ENCODE data around the gene CAPN11.

The CAPN11 gene

DNA sequence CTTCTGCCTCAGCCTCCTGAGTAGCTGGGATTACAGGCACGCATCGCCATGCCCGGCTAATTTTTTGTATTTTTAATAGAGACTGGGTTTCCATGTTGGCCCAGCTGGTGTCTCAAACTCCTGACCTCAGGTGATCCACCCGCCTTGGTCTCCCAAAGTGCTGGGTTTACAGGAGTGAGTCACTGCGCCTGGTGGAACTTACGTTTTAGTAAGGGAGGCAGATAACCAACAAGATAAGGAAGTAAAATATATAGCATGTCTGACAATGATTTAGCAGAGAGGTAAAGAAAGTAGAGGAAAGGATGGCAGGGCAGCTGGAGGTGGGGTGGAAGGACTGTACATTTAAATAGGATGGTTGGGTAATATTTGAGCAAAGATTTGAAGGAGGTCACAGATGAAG, 45.3 kb downstream of the CAPN11 start:
- no peak for DNase-seq (ENCODE audit: low read depth in 4 of 4, low spot score in 1 of 4)

DNA sequence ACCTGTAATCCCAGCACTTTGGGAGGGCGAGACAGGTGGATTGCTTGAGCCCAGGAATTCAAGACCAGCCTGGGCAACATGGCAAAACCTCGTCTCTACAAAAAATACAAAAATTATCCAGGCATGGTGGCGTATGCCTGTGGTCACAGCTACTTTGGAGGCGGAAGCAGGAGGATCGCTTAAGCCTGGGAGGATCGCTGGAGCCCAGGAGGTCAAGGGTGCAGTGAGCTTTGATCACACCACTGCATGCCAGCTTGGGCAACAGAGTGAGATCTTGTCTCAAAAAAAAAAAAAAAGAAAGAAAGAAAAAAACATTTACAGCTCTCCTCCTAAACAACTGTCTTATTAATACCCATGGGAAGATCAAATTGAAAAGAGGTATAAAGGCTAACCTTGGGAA, 49.3 kb downstream of the CAPN11 start:
- no peak for DNase-seq (ENCODE audit: low read depth in 4 of 4, low spot score in 1 of 4)

DNA sequence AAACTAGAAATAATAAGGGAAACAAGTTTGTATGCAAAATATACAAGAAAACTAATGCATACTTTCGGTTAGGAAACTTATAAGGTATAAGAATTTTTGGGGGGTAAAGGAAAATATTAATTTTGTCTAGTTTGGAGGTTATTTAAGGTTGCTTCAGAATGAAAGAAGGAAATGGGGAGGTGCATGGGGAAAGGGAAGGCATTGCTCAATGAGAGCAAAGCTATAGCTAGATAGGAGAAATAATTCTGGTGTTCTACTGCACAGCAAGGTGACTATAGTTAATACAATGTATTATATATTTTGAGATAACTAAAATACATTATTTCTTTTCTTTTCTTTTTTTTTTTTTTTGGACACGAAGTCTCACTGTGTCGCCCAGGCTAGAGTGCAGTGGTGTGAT, 52.7 kb downstream of the CAPN11 start:
- no peak for DNase-seq (ENCODE audit: low read depth in 4 of 4, low spot score in 1 of 4)

DNA sequence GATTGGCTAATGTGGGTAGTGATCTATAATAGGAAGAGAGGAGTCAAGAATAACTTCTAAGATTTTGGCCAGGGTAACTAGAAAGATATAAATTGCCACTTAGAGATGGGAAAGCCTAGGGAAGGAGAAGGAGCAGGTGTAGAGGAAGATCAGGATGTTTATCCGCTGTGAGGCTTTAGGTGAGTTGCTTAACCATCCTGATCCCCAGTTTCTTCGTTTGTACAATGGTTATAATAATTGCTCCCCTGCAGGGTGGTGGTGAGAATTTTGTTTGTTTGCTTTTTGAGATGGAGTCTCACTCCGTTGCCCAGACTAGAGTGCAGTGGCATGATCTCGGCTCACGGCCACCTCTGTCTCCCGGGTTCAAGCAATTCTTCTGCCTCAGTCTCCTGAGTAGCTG, 55.7 kb downstream of the CAPN11 start:
- DNase-seq (ENCODE audit: low read depth in 4 of 4, low spot score in 1 of 4), result no peak

DNA sequence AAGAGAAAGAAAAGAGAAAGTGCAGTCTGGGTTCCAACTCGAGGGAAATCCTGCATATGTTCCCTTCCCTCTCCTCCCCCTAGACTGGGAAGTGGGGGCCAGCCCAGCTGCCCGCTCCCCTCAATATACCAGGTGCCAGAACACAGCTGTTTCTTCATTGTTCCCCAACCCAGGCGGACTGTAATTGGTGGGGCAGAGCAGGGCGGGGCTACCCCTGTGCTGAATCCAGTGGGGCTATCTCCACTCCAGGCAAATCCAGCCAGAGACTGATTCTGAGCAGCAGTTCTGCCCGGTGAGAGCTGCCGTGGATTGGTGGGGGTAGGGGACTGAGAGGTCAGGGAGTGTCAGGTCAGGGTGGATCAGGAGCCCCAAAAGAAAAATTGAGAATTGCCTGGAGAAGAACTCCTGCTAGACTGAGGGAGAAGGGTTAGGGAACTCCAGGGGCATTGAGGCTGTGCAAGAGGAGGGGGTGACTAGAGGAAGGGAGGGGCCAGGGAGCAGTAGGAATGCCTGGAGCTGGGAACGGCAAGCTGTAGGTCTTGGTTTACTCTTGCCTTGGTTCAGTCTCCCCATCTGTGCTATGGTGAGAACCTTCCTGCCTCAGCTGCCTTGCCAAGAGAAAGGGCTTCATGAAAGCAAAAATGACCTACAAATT, 58.2 kb downstream of the CAPN11 start, which contains the start of gene MYMX:
Gene MYMX (plus strand): TSS at position 250 of the 655 bp plus-strand sequence. CDS start 546 bp downstream, outside the sequence.
- DNase-seq (ENCODE audit: low read depth in 4 of 4, low spot score in 1 of 4), result no peak

DNA sequence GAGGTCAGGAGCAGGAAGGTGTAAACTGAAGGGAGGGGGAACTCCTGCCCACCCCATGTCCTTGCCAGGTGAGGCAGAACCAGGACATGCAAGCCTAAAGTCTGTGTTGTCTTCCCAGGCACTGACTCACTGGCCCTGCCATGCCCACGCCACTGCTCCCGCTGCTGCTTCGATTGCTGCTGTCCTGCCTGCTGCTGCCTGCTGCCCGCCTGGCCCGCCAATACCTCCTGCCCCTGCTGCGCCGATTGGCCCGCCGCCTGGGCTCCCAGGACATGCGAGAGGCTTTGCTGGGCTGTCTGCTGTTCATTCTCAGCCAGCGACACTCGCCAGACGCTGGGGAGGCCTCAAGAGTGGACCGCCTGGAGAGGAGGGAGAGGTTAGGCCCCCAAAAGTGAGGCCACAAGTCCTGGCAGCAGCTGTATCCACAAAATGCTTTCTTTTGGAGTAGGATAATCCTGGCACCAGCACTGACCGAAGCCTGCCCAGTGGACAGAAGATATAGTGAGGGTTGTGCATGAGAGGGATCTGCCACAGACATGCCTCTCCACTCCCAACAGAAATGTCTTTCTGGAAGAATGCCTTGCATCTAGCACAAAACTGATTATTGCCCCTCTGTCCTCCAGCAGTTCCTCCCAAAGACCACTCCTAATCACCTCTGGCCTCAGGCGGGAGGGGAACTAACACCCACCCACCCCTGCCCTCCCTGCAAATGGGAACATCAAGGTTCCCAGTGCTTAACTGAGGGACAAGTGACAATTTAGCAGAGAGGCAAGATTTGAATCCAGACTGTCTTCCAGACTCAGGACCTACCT, 58.9 kb downstream of the CAPN11 start:
- no peak for DNase-seq (ENCODE audit: low read depth in 4 of 4, low spot score in 1 of 4)

DNA sequence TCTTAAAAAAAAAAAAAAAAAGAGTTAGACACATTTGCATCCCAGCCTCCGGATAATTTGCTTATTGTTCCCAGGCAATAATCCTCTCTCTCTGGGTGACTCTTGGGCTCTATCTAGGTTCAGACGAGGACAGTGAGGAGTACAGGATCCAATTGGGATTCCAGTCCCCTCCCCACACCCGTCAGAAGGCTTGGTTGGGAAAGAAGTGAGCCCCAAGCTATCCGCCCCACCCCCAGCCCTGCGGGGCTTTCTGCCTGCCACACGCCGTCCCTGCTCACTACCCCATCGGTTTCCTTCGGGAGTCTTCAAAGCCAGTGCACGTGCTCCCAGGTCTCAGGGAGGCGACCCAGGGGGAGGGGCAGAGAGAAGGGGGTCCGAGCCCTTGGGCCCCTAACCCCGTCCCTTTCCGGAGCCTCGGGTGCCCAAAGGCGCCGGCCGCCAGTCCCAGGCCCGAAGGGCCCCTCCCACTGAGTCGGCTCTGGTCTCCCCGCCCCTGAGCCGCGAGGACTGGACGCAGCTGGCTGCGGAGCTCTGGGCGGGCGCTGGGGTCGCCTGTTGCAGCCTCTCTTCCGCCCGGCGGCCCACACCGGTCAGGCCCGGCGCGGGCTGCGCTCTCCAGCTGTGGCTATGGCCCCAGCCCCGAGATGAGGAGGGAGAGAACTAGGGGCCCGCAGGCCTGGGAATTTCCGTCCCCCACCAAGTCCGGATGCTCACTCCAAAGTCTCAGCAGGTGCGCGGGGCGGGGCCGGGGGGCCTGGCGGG, 60.6 kb downstream of the CAPN11 start:
- DNase-seq (ENCODE audit: low read depth in 4 of 4, low spot score in 1 of 4), result no peak

DNA sequence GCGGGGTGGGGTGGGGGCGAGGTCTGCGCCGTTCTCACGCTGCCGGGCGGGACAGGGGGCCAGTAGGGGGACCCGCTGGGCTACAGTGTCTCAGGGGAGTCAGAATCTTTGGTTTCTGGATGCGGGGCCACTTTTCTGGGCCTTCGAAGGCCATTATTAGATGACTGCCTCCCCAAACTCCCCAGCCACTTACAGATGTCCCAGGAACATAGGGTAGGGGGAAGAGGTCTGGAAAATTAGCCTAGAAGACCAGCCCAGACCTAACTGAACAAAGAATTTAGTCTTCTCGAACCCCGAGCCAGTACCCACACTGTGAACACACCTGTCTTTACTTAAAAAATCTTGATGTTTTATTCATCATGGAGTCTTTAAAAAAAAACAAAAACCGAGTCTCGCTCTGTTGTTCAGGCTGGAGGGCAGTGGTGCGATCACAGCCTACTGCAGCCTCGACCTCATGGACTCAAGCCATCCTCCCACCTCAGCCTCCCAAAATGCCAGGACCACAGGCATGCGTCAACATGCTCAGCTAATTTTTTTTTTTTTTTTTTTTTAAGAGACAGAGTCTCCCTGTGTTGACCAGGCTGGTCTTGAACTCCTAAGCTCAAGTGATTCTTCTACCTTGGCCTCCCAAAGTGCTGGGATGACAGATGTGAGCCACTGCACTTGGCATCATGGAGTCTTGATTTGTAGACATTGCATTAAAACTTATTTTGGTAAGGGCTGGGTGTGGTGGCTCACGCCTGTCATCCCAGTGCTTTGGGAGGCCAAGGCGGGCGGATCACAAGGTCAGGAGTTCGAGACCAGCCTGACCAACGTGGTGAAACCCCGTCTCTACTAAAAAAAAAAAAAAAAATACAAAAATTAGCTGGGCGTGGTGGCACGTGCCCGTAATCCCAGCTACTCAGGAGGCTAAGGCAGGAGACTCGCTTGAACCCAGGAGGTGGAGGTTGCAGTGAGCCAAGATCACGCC, 61.5 kb downstream of the CAPN11 start:
- DNase-seq (ENCODE audit: low read depth in 4 of 4, low spot score in 1 of 4), result no peak

DNA sequence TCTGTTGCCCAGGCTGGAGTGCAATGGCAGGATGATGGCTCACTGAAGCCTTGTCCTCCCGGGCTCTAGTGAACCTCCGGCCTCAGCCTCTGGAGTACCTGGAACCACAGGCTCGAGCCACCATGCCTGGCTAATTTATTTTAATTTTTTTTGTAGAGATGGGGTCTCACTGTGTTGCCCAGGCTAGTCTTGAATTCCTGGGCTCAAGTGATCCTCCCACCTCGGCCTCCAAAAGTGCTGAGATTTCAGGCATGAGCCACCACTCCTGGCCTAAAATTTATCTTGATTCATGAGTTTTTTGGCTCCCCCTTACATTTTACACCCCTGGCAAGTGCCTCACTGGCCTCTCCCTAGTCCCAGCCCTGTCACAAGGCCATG, 62.3 kb downstream of the CAPN11 start:
- no peak for DNase-seq (ENCODE audit: low read depth in 4 of 4, low spot score in 1 of 4)

DNA sequence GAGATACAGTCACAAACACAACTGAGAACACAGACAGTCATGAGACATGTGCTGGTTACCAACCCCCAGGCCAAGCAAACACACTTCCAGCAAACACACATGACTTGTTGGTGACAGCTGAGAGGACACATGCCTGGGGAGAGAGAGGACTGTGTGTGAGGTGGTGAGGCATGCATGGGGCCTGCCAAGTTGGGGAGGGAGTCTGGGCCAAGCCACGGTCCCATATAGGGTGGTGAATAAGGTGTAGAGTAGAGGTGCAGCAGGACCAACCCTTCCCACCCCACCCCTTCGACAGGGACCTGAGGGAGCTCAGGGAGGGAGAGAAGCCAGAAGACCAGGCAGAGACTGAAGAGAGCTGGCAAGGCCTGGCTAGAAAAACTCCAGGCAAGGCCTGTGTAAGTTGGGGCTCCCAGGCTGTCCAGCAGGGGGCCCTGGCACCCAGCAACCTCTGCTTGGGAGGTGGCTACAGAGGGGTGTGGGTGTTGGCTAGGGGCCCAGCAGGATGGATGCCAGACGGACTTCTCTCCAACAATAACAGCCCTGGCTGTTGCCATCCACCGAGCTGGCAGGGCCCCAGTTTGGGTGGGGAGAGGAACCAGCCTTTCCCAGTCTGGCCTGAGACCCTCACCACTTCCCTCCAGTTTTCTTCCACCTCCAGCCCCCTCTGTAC, 62.8 kb downstream of the CAPN11 start:
- DNase-seq (ENCODE audit: low read depth in 4 of 4, low spot score in 1 of 4), result peak in 2 of 4 experiments; percentile 39 to 64

DNA sequence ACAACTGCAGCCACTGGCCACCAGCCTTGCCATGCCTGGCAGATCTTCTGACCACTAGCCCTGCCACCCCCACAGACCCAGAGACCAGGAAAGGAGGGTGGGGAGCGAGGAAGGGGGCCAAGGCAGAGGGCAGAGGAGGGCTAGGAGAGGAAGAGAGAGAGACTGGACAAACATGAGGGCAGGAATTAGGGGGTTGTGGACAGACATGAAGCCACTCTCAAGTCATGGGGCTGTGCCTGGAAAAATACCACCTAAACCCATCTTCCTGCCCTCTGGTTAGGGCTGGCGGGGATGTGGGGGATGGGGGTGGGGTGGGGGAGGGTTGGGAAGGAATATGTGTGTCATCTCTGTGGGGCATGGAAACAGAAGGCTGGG, 63.3 kb downstream of the CAPN11 start:
- no peak for DNase-seq (ENCODE audit: low read depth in 4 of 4, low spot score in 1 of 4)

DNA sequence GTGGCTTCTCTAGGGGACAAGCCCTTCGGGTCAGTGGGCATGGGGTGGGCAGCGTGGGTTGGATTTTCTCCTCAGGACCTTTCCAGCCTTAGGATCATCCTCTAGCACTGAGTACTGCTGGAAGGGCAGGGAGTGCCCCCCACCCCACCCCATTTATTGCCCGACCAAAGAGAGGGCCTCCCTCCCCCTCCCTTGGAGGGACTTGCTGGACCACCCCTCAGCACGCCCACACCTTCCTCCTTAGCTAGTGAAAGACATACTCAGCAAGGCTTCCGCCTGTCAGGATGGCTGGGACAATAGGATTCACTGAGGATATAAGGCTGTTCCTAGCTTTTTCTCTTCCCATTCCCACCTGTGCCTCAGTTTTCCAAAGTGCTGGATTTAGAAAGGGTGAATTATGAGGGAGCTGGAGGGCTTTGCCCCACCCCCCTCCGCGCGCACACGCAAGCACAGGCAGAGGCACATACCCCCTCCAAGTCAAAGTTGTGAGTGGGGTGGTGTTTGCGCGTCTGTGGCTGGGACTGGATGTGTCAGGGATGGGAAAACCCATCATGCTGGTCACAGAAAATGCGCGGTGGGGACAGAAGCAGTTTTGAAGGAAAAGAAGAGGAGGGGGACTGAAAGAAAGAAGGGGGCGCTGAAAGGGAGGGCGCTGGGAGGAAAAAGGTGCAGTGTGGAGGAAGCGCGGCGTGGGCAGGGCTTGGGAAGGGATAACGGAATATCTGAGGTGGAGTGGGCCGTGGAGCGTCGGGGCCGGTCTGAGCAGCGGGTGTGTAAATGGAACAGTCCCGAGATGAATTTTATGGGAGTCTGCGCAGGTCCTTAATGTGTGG, 64.1 kb downstream of the CAPN11 start:
- no peak for DNase-seq (ENCODE audit: low read depth in 4 of 4, low spot score in 1 of 4)

DNA sequence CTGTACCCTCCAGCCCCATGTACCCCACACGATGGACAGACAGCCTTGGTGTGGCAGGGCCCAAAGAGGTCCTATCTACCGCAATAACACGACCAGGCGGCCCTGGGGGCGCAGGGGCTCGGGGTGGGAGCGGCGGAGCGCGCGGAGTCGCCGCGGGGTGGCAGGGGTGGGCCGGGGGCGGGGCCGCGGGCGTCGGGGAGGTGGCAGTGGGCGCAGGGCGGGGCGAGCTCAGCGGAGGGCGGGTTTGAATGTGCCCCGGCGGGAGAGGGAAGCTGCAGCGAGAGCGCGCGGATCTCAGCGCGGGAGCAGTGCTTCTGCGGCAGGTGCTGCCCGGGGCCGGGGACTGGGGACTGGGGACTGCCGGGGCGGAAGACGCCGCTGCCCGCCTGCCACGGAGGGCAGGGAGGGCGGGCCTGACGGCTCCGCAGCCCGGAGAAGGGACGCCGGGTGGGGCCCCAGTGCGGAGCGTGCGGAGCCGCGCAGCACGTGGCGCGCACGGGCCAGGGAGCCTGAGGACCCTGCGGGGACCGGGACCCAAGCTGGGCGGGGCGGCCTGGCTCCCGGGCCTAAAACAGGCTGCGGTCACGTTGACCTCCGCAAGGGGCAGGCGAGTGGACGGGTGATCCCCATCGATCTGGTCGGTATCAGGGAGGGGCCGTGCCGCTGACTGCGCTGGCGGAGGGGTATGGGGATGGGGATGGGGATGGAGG, 64.9 kb downstream of the CAPN11 start, which contains the start of gene SLC29A1:
Gene SLC29A1 (plus strand): TSS at position 277 of the 710 bp plus-strand sequence. CDS start 3,719 bp downstream, outside the sequence.
- DNase-seq (ENCODE audit: low read depth in 4 of 4, low spot score in 1 of 4), result peak; percentile 64 to 85 (median 82)

DNA sequence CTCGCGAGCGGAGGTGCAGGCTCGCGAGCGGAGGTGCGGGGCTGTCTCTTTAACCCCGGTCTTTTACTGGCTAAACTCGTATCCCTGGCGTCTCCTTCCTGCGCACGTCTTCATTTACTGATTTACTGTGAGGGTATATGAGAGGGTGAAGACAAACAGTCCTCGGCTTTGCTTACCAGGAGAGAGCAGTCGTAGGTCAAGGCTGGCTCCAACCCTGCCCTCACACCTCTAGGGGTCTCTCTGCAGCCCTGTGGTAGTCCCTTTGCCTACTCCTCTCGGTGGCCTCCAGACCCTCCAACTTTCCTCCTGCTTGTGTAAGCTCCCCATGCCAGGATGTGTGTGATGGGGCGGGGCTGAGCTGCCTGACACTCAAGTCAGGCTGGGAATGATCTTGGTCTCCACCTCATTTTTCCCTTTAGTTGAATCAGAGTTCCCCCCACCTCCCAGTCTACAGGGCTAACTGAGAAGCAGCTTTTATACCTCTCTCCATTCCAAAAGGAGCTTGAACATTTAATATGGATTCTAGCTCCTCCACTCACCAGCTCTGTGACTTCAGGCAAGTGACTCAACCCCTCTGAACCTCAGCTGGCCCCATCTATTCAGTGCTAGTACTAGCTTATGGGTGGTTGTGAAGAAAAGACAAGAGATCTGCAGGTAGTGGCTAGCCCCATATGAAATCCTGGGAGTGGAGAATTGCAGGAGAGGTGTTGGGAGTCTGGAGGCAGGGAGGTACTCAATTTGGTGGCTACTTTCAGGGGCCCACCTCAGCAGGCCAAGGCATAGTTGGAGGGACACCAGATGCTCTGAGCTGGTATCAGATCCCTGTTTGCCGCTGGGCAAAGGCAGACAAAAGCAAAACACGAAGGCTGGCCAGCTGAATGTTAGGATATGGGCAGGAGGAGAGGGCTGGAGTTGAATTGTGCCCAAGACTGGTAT, 65.7 kb downstream of the CAPN11 start:
- DNase-seq (ENCODE audit: low read depth in 4 of 4, low spot score in 1 of 4), result no peak

DNA sequence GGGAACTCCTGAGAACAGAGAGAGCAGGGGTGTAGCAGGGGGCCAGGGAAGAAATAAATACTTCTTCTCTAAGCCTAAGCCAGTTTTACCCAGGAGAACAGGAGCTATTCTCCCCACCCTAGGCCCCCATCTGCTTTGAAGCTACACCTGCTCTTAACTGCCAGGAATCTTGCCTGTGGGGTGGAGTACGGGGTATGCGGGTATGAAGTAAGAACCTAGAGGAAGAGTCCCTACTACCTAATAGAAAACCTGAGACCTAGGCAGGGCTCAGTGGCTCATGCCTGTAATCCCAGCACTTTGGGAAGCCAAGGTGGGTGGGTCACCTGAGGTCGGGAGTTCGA, 66.3 kb downstream of the CAPN11 start:
- no peak for DNase-seq (ENCODE audit: low read depth in 4 of 4, low spot score in 1 of 4)

DNA sequence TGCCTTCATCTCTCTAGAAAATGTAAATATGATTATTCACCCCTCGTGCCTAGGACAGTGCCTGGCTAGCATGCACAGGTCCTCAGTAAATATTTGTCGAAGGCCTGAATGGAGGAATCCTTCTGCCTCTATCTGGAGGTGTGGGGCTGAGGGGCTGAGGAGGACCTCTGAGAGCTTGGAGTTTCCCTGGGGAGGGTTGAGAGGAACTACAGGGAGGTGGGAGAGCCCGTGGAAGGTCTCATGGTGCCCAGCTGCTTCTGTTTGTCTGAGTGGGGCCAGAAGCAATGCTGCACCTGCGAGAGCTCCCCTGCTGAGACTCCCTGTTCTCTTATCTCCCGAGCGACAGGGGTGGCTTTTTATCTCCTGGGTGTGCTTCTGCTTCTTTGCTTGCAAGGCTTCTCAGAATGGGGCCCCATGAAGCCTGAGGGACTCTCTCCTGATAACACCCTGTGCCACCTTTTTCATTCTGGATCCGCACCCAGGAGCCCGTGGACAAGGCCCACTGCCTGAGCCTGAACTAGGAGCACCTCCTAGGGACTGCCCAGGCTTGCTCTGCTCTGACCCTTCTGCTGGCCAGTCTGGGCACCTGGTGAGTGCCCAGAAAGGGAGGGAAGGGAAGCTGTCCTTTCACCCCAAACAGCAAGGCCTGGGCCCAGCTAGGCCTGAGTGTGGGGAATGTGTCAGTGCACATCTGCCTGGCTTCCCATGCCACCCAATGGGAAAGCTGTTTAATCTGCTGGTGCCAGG, 67.1 kb downstream of the CAPN11 start:
- DNase-seq (ENCODE audit: low read depth in 4 of 4, low spot score in 1 of 4), result no peak
